ENCODE results near the gene LETM1.

LETM1 gene

GRCh38 chr4:1807332-1807777 lies 48.6 kb downstream of the LETM1 start:
- Histone ChIP-seq H3K4me3 (no peak overlapping the region), H3K9me3 (ENCODE audit: low read depth, low read length) (no peaks in the 10 kb centered on the region), H3K27ac (no peak overlapping the region), H3K9ac (ENCODE audit: insufficient read length) (no peak overlapping the region), H3K36me3 (ENCODE audit: insufficient read depth, low read length) (peaks cover 4% of the 10 kb centered on the region; the same call in 1 of the 2 replicates)
- no peak for DNase-seq (ENCODE audit: low read depth, low spot score)
- TF ChIP-seq POLR2AphosphoS5 (IDR thresholded peaks at IDR 0.05; ENCODE audit: borderline replicate concordance, low read depth, low read length) (no peak), EZH2 (IDR thresholded peaks at IDR 0.05) (no peak), FOXP2 (optimal IDR thresholded peaks at IDR 0.05; ENCODE audit: control extremely low read depth, extremely low read length, insufficient read depth) (no peak)

DNA sequence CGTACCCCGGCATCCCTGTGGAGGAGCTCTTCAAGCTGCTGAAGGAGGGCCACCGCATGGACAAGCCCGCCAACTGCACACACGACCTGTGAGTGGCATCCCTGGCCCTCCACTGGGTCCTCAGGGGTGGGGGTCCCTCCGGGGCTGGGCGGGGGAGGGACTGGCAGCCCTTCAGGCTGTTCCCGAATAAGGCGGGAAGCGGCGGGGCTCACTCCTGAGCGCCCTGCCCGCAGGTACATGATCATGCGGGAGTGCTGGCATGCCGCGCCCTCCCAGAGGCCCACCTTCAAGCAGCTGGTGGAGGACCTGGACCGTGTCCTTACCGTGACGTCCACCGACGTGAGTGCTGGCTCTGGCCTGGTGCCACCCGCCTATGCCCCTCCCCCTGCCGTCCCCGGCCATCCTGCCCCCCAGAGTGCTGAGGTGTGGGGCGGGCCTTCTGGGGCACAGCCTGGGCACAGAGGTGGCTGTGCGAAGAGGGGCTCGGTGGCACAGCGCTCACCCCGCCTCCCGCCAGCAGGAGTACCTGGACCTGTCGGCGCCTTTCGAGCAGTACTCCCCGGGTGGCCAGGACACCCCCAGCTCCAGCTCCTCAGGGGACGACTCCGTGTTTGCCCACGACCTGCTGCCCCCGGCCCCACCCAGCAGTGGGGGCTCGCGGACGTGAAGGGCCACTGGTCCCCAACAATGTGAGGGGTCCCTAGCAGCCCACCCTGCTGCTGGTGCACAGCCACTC lies 49.2 kb downstream of the LETM1 start:
- Histone ChIP-seq H3K27ac (no peak overlapping the region), H3K9ac (ENCODE audit: insufficient read length) (no peak overlapping the region), H3K9me3 (ENCODE audit: low read depth, low read length) (no peaks in the 10 kb centered on the region), H3K4me3 (no peak overlapping the region), H3K36me3 (ENCODE audit: insufficient read depth, low read length) (peaks cover 4% of the 10 kb centered on the region; the same call in 1 of the 2 replicates)
- no peak for DNase-seq (ENCODE audit: low read depth, low spot score)
- TF ChIP-seq FOXP2 (optimal IDR thresholded peaks at IDR 0.05; ENCODE audit: control extremely low read depth, extremely low read length, insufficient read depth) (no peak), POLR2AphosphoS5 (IDR thresholded peaks at IDR 0.05; ENCODE audit: borderline replicate concordance, low read depth, low read length) (no peak)

DNA sequence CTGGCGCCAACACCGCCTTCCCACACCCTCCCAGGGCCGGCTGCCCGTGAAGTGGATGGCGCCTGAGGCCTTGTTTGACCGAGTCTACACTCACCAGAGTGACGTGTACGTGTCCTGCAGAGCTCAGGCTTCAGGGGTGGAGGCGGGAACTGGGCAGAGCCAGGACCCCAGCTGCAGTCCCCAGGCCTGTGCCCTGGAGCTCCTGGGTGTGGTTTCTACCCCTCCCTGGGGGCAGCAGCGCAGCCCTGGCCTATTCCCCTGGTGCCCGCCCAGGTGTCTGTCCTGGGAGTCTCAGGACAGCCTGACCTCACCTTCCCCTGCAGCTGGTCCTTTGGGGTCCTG lies 49.8 kb downstream of the LETM1 start:
- H3K9me3 ChIP-seq (ENCODE audit: low read depth, low read length): no peaks in the 10 kb centered on the region
- H3K36me3 ChIP-seq (ENCODE audit: insufficient read depth, low read length): peaks cover 4% of the 10 kb centered on the region; the same call in 1 of the 2 replicates
- no peak for TF ChIP-seq EZH2 (IDR thresholded peaks at IDR 0.05)
- no peak for TF ChIP-seq FOXP2 (optimal IDR thresholded peaks at IDR 0.05; ENCODE audit: control extremely low read depth, extremely low read length, insufficient read depth)
- no peak for TF ChIP-seq POLR2AphosphoS5 (IDR thresholded peaks at IDR 0.05; ENCODE audit: borderline replicate concordance, low read depth, low read length)
- H3K9ac ChIP-seq (ENCODE audit: insufficient read length): no peak overlapping the region
- no peak overlapping the region for H3K27ac ChIP-seq
- no peak overlapping the region for H3K4me3 ChIP-seq
- no peak for DNase-seq (ENCODE audit: low read depth, low spot score)

- H3K4me3 ChIP-seq: no peak overlapping the region
- no peak for TF ChIP-seq EZH2 (IDR thresholded peaks at IDR 0.05)
- no peak for TF ChIP-seq FOXP2 (optimal IDR thresholded peaks at IDR 0.05; ENCODE audit: control extremely low read depth, extremely low read length, insufficient read depth)
- TF ChIP-seq POLR2AphosphoS5 (IDR thresholded peaks at IDR 0.05; ENCODE audit: borderline replicate concordance, low read depth, low read length): no peak
- DNase-seq (ENCODE audit: low read depth, low spot score): no peak
- peaks cover 4% of the 10 kb centered on the region; the same call in 1 of the 2 replicates for H3K36me3 ChIP-seq (ENCODE audit: insufficient read depth, low read length)
- H3K27ac ChIP-seq: no peak overlapping the region
- H3K9ac ChIP-seq (ENCODE audit: insufficient read length): no peak overlapping the region
- no peaks in the 10 kb centered on the region for H3K9me3 ChIP-seq (ENCODE audit: low read depth, low read length)
These were observed 50.3 kb downstream of the LETM1 start for GRCh38 chr4:1805493-1806222.

DNA sequence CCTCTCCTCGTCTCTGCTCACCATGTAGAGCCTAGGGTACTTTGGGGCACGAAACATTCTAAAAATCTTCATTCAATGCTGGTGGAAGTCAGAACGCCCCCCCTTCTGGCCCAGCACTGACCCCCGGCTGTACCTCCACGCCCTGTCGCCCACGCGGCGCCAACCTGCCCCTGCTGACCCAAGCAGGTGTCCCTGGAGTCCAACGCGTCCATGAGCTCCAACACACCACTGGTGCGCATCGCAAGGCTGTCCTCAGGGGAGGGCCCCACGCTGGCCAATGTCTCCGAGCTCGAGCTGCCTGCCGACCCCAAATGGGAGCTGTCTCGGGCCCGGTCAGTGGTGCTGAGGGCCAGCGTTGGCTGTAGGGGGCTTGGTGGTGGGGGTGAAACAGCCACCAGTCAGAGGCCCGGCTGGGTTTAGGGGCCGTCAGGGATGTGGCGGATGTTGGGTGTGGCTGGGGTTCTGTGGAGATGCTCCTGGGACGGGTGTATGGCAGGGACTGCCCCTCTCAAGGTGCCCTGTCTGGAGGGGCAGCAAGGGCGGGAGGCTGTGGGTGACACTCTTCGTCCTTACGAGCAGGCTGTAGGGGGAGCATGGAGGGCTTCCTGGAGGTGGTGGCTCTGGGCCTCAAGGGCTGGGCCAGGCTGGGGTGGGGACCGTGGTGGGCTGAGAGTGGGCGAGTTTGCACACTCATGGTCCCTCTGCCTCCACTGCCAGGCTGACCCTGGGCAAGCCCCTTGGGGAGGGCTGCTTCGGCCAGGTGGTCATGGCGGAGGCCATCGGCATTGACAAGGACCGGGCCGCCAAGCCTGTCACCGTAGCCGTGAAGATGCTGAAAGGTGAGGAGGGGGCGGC lies 51.1 kb downstream of the LETM1 start:
- Histone ChIP-seq H3K36me3 (ENCODE audit: insufficient read depth, low read length) (peaks cover 4% of the 10 kb centered on the region; the same call in 1 of the 2 replicates), H3K9me3 (ENCODE audit: low read depth, low read length) (no peaks in the 10 kb centered on the region), H3K9ac (ENCODE audit: insufficient read length) (no peak overlapping the region), H3K27ac (no peak overlapping the region), H3K4me3 (no peak overlapping the region)
- DNase-seq (ENCODE audit: low read depth, low spot score): no peak
- TF ChIP-seq FOXP2 (optimal IDR thresholded peaks at IDR 0.05; ENCODE audit: control extremely low read depth, extremely low read length, insufficient read depth) (no peak), EZH2 (IDR thresholded peaks at IDR 0.05) (no peak)

GRCh38 chr4:1803523-1804423 lies 52.2 kb downstream of the LETM1 start:
- no peak for TF ChIP-seq FOXP2 (optimal IDR thresholded peaks at IDR 0.05; ENCODE audit: control extremely low read depth, extremely low read length, insufficient read depth)
- TF ChIP-seq EZH2 (IDR thresholded peaks at IDR 0.05): no peak
- TF ChIP-seq POLR2AphosphoS5 (IDR thresholded peaks at IDR 0.05; ENCODE audit: borderline replicate concordance, low read depth, low read length): no peak
- no peaks in the 10 kb centered on the region for H3K9me3 ChIP-seq (ENCODE audit: low read depth, low read length)
- peaks cover 4% of the 10 kb centered on the region; the same call in 1 of the 2 replicates for H3K36me3 ChIP-seq (ENCODE audit: insufficient read depth, low read length)
- no peak overlapping the region for H3K27ac ChIP-seq
- H3K9ac ChIP-seq (ENCODE audit: insufficient read length): no peak overlapping the region
- H3K4me3 ChIP-seq: no peak overlapping the region
- DNase-seq (ENCODE audit: low read depth, low spot score): no peak

DNA sequence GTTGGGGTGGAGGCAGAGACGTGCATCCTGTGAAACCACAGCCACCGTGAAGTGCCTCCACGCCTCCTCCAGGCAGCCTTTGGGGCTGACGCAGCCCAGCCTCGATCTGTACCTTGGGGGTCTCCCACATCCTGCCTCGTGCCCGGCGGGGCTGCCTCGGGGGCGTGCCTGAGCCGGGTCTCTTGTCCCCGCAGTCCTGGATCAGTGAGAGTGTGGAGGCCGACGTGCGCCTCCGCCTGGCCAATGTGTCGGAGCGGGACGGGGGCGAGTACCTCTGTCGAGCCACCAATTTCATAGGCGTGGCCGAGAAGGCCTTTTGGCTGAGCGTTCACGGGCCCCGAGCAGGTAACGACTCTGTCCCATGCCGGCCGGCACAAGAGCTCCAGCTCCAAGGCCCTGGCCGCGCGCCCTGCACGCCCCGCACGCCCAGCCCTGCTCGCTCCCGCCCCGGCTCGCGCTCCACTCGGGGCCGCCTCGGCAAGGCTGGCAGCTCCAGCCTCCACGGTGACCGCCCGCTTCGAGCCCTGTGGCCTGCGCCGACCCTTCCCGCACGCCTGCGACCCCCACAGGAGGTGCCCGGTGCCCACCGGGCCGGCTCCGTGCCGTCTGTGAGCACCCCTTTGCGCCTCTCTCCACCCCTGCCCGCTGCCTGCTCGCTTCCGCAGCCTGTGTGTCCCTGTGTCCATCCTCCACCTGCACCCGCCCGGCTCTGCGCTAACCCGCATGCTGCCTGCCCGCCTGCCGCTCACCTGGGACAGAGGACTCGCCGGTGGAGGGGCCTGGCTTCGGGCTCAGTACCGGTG lies 53.0 kb downstream of the LETM1 start:
- Histone ChIP-seq H3K36me3 (ENCODE audit: insufficient read depth, low read length) (peaks cover 4% of the 10 kb centered on the region; the same call in 1 of the 2 replicates), H3K27ac (peak overlapping the region; percentile 42; the same call in 1 of the 2 replicates), H3K9me3 (ENCODE audit: low read depth, low read length) (no peaks in the 10 kb centered on the region), H3K4me3 (no peak overlapping the region), H3K9ac (ENCODE audit: insufficient read length) (no peak overlapping the region)
- TF ChIP-seq POLR2AphosphoS5 (IDR thresholded peaks at IDR 0.05; ENCODE audit: borderline replicate concordance, low read depth, low read length) (no peak), EZH2 (IDR thresholded peaks at IDR 0.05) (no peak), FOXP2 (optimal IDR thresholded peaks at IDR 0.05; ENCODE audit: control extremely low read depth, extremely low read length, insufficient read depth) (no peak)
- no peak for DNase-seq (ENCODE audit: low read depth, low spot score)

All from SK-N-MC (cell line).